GM18498 (cell line): ENCODE data around the gene ORC6.
A peak's percentile ranks its signal among the peaks of the same experiment; 100 is the strongest.
"Not testable (repeated sequence)": the region's sequence is repeated elsewhere in the genome, so short reads cannot be mapped to it uniquely, and the experiment has no call there.

Experiments used
- ATAC-seq: cut with Tn5 transposase; IDR thresholded peaks from one replicate; pipeline ENCODE4 v1.9.1; 2021; ENCODE audit warnings: mild to moderate bottlenecking, moderate library complexity; ENCODE audit not compliant: unreplicated experiment

Gene ORC6

GRCh38 chr16:46689365-46690280 is at the start of gene ORC6:
Gene ORC6, plus strand, starts transcription at chr16:46689659. Its CDS starts 47 bp downstream, at chr16:46689706.
- peak; percentile 75 for ATAC-seq

- no peak for ATAC-seq
Measured at GRCh38 chr16:46648656-46649055, 40.8 kb upstream of the ORC6 start.

- ATAC-seq, result no peak
Measured at GRCh38 chr16:46649588-46650253, 39.7 kb upstream of the ORC6 start.

- no peak for ATAC-seq
Measured at GRCh38 chr16:46650254-46650623, 39.2 kb upstream of the ORC6 start.

GRCh38 chr16:46651305-46651704 is 38.2 kb upstream of the ORC6 start:
- no peak for ATAC-seq

GRCh38 chr16:46658925-46659324 is 30.5 kb upstream of the ORC6 start:
- peak; percentile 96 for ATAC-seq

GRCh38 chr16:46662123-46662522 is 27.3 kb upstream of the ORC6 start:
- ATAC-seq, result no peak

- ATAC-seq, result peak; percentile 77
Measured at GRCh38 chr16:46673320-46674013, 16.0 kb upstream of the ORC6 start.

GRCh38 chr16:46677943-46678342 is 11.5 kb upstream of the ORC6 start:
- ATAC-seq, result not testable (repeated sequence)

GRCh38 chr16:46681867-46682266 is 7.6 kb upstream of the ORC6 start:
- ATAC-seq, result not testable (repeated sequence)

- ATAC-seq, result no peak
Measured at GRCh38 chr16:46686815-46687473, 2.5 kb upstream of the ORC6 start.

- ATAC-seq, result no peak
Measured at GRCh38 chr16:46687486-46687885, 2.0 kb upstream of the ORC6 start.

GRCh38 chr16:46688101-46688653 is 1.3 kb upstream of the ORC6 start:
- no peak for ATAC-seq

GRCh38 chr16:46688654-46689364 is 650 bp upstream of the ORC6 start, which contains the start of gene VPS35:
Gene VPS35, minus strand, starts transcription at chr16:46689178. Its CDS starts 45 bp downstream, at chr16:46689133.
- peak; percentile 84 for ATAC-seq

- no peak for ATAC-seq
Measured at GRCh38 chr16:46690281-46691178, 1.1 kb downstream of the ORC6 start.

- no peak for ATAC-seq
Measured at GRCh38 chr16:46691726-46692125, 2.3 kb downstream of the ORC6 start.

- ATAC-seq, result no peak
Measured at GRCh38 chr16:46693598-46693997, 4.1 kb downstream of the ORC6 start.

GRCh38 chr16:46695937-46696336 is 6.5 kb downstream of the ORC6 start:
- ATAC-seq, result no peak

- ATAC-seq, result no peak
Measured at GRCh38 chr16:46696957-46697356, 7.5 kb downstream of the ORC6 start.
